Peyer's patch (tissue), 4 donors: ENCODE measurements around the gene TNFAIP6. TPM values are rescaled to one million over a fixed set of nuclear protein-coding genes. Genes with fewer than 3 reads are reported as not detected.
"Not testable (repeated sequence)": the region's sequence is repeated elsewhere in the genome, so short reads cannot be mapped to it uniquely, and the experiment has no call there.

Experiments
- DNase-seq, 3 donors: peaks; one replicate each; pipeline ENCODE4 v3.0.0-alpha.2; 2017 to 2019
- H3K27ac ChIP-seq, 4 donors: fragments of 200-600 bp; sonication (generic); one replicate each; pipeline ENCODE4 v1.5.1; 2016 to 2019
- H3K27me3 ChIP-seq, 2 donors: fragments of 200-600 bp; sonication (generic); one replicate each; pipeline ENCODE4 v1.5.1; 2019
- H3K36me3 ChIP-seq, 3 donors: fragments of 200-600 bp; sonication (generic); one replicate each; pipeline ENCODE4 v1.5.1; 2016 to 2019
- H3K4me1 ChIP-seq, 4 donors: fragments of 200-600 bp; sonication (generic); one replicate each; pipeline ENCODE4 v1.5.1; 2016 to 2019
- H3K4me3 ChIP-seq, 4 donors: fragments of 200-600 bp; sonication (generic); 1 replicate in 3 of 4; 2 replicates in 1 of 4; pipeline ENCODE4 v1.5.1; 2016 to 2019; ENCODE audit warnings: mild to moderate bottlenecking in 1 of 4
- H3K9me3 ChIP-seq, 4 donors: fragments of 200-600 bp; sonication (generic); one replicate each; pipeline ENCODE4 v1.5.1; 2016 to 2019; ENCODE audit warnings: mild to moderate bottlenecking in 1 of 4
- CTCF ChIP-seq, 6 experiments: fragments of 450-650 bp in 4 of 6; fragments of 200-600 bp in 2 of 6; sonication (generic) in 1 of 6; IDR thresholded peaks; one replicate each; pipeline ENCODE4 v1.5.1; 2017 to 2019; ENCODE audit warnings: antibody characterized with exemption in 6 of 6, mild to moderate bottlenecking in 3 of 6, moderate library complexity in 1 of 6
- POLR2A ChIP-seq, 2 donors: fragments of 450-650 bp; IDR thresholded peaks; one replicate each; pipeline ENCODE4 v1.5.1; 2017; ENCODE audit warnings: antibody characterized with exemption in 2 of 2, mild to moderate bottlenecking in 2 of 2, moderate library complexity in 2 of 2
- total RNA-seq, 4 donors: library from RNA; depleted of rRNA; stranded (reverse); fragments of >200 nt; gene quantifications; one replicate each; pipeline ENCODE4 v1.1.0, GENCODE V29; 2016

The TNFAIP6 gene, protein sequence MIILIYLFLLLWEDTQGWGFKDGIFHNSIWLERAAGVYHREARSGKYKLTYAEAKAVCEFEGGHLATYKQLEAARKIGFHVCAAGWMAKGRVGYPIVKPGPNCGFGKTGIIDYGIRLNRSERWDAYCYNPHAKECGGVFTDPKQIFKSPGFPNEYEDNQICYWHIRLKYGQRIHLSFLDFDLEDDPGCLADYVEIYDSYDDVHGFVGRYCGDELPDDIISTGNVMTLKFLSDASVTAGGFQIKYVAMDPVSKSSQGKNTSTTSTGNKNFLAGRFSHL
- total RNA-seq = 1 to 10 TPM in 1 of 4 donors, not detected in 3; 1.1 TPM

DNA sequence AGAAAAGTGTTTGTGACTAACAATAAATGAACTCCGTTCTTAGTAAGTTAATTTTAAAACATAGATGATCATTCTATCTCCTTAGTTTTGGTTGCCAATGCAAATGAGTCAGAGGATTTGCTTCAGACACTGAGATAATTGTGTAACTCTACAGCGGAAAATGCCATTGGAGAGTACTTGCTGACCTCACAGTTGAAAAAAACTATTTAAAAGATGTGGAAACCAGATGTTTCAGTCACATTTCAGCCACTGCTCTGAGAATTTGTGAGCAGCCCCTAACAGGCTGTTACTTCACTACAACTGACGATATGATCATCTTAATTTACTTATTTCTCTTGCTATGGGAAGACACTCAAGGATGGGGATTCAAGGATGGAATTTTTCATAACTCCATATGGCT lies at the start of gene TNFAIP6:
Gene TNFAIP6, plus strand, starts transcription at position 234 of the 400 bp plus-strand sequence. Its CDS starts 75 bp downstream, at position 309.
- DNase-seq = no peak
- no peak within 1 kb of the TSS for H3K27ac ChIP-seq
- no peak within 1 kb of the TSS for H3K4me3 ChIP-seq
- H3K4me1 ChIP-seq = no peaks in the 10 kb centered on the region
- no peaks in the 10 kb centered on the region for H3K9me3 ChIP-seq
- TF ChIP-seq CTCF (IDR thresholded peaks at IDR 0.05) (no peak), POLR2A (IDR thresholded peaks at IDR 0.05) (peak in 1 of 2 donors; percentile 28)
- no peaks in the 10 kb centered on the region for H3K27me3 ChIP-seq
- no peaks in the 10 kb centered on the region for H3K36me3 ChIP-seq

DNA sequence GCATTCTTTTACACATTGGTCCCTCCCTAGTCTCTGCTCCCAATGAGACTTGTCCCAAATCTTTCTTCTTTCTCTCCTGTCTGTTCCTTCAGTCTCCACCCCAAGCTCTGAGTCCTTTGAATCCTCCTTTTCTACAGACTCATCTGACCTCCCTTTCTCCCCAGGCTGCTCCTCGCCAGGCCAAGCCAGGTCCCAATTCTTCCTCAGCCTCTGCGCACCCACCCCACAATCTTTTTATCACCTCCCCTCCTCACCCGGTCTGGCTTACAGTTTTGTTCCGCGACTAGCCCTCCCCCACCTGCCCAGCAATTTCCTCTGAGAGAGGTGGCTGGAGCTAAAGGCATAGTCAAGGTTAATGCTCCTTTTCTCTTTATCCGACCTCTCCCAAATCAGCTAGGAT lies 47.1 kb upstream of the TNFAIP6 start:
- H3K4me3 ChIP-seq, H3K9me3 ChIP-seq, H3K4me1 ChIP-seq, DNase-seq, H3K36me3 ChIP-seq, H3K27me3 ChIP-seq, H3K27ac ChIP-seq: not testable (repeated sequence)

DNA sequence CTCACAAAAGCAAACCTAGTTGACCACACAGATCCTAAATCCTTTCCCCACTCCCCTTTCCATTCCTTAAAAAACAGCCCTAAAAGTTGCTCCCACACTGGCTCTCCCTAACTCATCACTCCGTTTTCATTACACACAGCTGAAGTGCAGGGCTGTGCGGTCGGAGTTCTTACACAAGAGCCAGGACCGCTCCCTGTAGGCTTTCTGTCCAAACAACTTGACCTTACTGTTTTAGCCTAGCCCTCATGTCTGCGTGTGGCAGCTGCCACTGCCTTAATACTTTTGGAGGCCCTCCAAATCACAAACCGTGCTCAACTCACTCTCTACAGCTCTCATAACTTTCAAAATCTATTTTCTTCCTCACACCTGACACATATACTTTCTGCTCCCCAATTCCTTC lies 45.0 kb upstream of the TNFAIP6 start:
- not testable (repeated sequence) for H3K4me1 ChIP-seq, H3K9me3 ChIP-seq, H3K27ac ChIP-seq, H3K4me3 ChIP-seq, H3K27me3 ChIP-seq, DNase-seq, H3K36me3 ChIP-seq

DNA sequence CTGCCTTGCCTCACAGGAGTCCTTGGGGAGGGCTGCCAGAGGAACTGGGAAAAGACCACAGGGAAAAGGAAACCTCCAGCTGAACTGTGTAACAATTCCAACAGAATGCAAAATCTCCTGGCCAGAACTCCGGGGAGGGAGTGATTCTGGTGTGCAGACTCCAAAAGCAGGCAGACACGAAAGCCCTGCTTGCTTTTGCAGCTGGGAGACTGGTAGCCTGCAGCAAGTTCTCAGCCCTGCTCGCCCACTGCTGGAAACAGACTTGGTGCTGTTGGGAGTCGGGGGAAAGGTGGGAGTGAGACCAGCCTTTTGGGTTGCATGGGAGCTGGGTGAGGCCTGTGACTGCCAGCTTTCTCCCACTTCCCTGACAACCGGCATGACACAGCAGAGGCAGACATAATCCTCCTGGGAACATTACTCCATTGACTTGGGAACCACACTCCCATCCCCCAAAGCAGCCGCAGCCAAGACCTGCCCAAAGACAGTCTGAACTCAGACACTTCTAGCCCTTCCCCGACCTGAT lies 42.0 kb upstream of the TNFAIP6 start:
- H3K27ac ChIP-seq = no peak overlapping the region
- H3K36me3 ChIP-seq = no peaks in the 10 kb centered on the region
- no peak for DNase-seq
- H3K9me3 ChIP-seq = no peaks in the 10 kb centered on the region
- no peaks in the 10 kb centered on the region for H3K27me3 ChIP-seq
- H3K4me1 ChIP-seq = no peaks in the 10 kb centered on the region
- no peak overlapping the region for H3K4me3 ChIP-seq
- TF ChIP-seq CTCF (IDR thresholded peaks at IDR 0.05) (no peak), POLR2A (IDR thresholded peaks at IDR 0.05) (no peak)

GRCh38 chr2:151325581-151326095 lies 31.8 kb upstream of the TNFAIP6 start:
- no peak for TF ChIP-seq CTCF (IDR thresholded peaks at IDR 0.05)
- TF ChIP-seq POLR2A (IDR thresholded peaks at IDR 0.05) = no peak
- Histone ChIP-seq H3K4me1 (no peaks in the 10 kb centered on the region), H3K36me3 (no peaks in the 10 kb centered on the region), H3K4me3 (no peak overlapping the region), H3K27me3 (no peaks in the 10 kb centered on the region), H3K27ac (no peak overlapping the region), H3K9me3 (no peaks in the 10 kb centered on the region)
- no peak for DNase-seq

GRCh38 chr2:151326554-151326953 lies 30.8 kb upstream of the TNFAIP6 start:
- no peak for TF ChIP-seq CTCF (IDR thresholded peaks at IDR 0.05)
- TF ChIP-seq POLR2A (IDR thresholded peaks at IDR 0.05) = no peak
- DNase-seq = no peak
- no peak overlapping the region for H3K4me3 ChIP-seq

More at GRCh38 chr2:151326554-151326953, 30.8 kb upstream of the TNFAIP6 start:
- no peaks in the 10 kb centered on the region for H3K9me3 ChIP-seq
- no peaks in the 10 kb centered on the region for H3K36me3 ChIP-seq
- no peaks in the 10 kb centered on the region for H3K27me3 ChIP-seq
- H3K27ac ChIP-seq = no peak overlapping the region
- H3K4me1 ChIP-seq = no peaks in the 10 kb centered on the region
